Tibial nerve (tissue), 4 donors: ENCODE measurements around the gene ASIC1. TPM values are rescaled to one million over a fixed set of nuclear protein-coding genes. Genes with fewer than 3 reads are reported as not detected.

Experiments
- DNase-seq, 2 donors: peaks; one replicate each; pipeline ENCODE4 v3.0.0-alpha.2; 2019; ENCODE audit warnings: low spot score in 2 of 2
- H3K27ac ChIP-seq, 4 donors: fragments of 200-600 bp; sonication (generic) in 3 of 4; one replicate each; pipeline ENCODE4 v1.5.1; 2017 to 2019; ENCODE audit warnings: mild to moderate bottlenecking in 1 of 4
- H3K27me3 ChIP-seq, 2 donors: fragments of 200-600 bp; sonication (generic) in 1 of 2; one replicate each; pipeline versions ENCODE4 v1.5.1 to v1.6.0; 2017 to 2019
- H3K36me3 ChIP-seq, 3 donors: fragments of 200-600 bp; sonication (generic); one replicate each; pipeline ENCODE4 v1.5.1; 2018 to 2019
- H3K4me1 ChIP-seq, 4 donors: fragments of 200-600 bp; sonication (generic) in 3 of 4; one replicate each; pipeline ENCODE4 v1.5.1; 2017 to 2019
- H3K4me3 ChIP-seq, 4 donors: fragments of 200-600 bp; sonication (generic) in 3 of 4; one replicate each; pipeline ENCODE4 v1.5.1; 2017 to 2019; ENCODE audit warnings: mild to moderate bottlenecking in 1 of 4, moderate library complexity in 1 of 4
- H3K9me3 ChIP-seq, 4 donors: fragments of 200-600 bp; sonication (generic) in 3 of 4; one replicate each; pipeline ENCODE4 v1.5.1; 2017 to 2019
- CTCF ChIP-seq, 5 experiments: fragments of 200-600 bp in 3 of 5; fragments of 450-650 bp in 2 of 5; sonication (generic) in 3 of 5; IDR thresholded peaks; one replicate each; pipeline ENCODE4 v1.5.1; 2016 to 2019; ENCODE audit warnings: antibody characterized with exemption in 5 of 5, mild to moderate bottlenecking in 3 of 5, moderate library complexity in 2 of 5
- EP300 ChIP-seq, 2 donors: sonication (generic); formaldehyde crosslinking; IDR thresholded peaks; one replicate each; pipeline ENCODE4 v1.6.1; 2017; ENCODE audit warnings: antibody characterized with exemption in 2 of 2, mild to moderate bottlenecking in 1 of 2
- POLR2A ChIP-seq, 2 donors: fragments of 450-650 bp; IDR thresholded peaks; one replicate each; pipeline ENCODE4 v1.6.1; 2017; ENCODE audit warnings: antibody characterized with exemption in 2 of 2, mild to moderate bottlenecking in 2 of 2, moderate library complexity in 2 of 2
- WGBS, 2 donors: methylation state at CpG; one replicate each; pipeline ENCODE4 v1.1.5; 2018; 5-methylcytosine and 5-hydroxymethylcytosine counted together
- total RNA-seq, 4 donors: library from RNA; depleted of rRNA; stranded (reverse); fragments of >200 nt; gene quantifications; one replicate each; pipeline ENCODE4 v1.1.0, GENCODE V29; 2016

The ASIC1 gene
- total RNA-seq, 4 donors from 2014 or later, result 1.8 to 4.2 (median 2.9) TPM; not detected in 1

GRCh38 chr12:50069069-50069468, 11.7 kb downstream of the ASIC1 start:
- DNase-seq, result no peak
- no peaks in the 10 kb centered on the region for H3K27me3 ChIP-seq
- WGBS, 2 donors, result 94 to 97% methylated on average over 5 of the region's 5 CpGs
- H3K4me3 ChIP-seq, result no peak overlapping the region
- no peaks in the 10 kb centered on the region for H3K9me3 ChIP-seq
- H3K36me3 ChIP-seq, result no peaks in the 10 kb centered on the region
- TF ChIP-seq POLR2A (IDR thresholded peaks at IDR 0.05), result no peak
- no peak for TF ChIP-seq EP300 (IDR thresholded peaks at IDR 0.05)
- TF ChIP-seq CTCF (IDR thresholded peaks at IDR 0.05), result no peak
- H3K27ac ChIP-seq, result no peak overlapping the region
- peaks cover 0 to 10% (median 0%) of the 10 kb centered on the region in 4 donors for H3K4me1 ChIP-seq

- whole genome bisulfite sequencing, 2 donors, result 98 to 99% methylated on average over 3 of the region's 3 CpGs
- TF ChIP-seq POLR2A (IDR thresholded peaks at IDR 0.05), result no peak
- TF ChIP-seq CTCF (IDR thresholded peaks at IDR 0.05), result no peak
- TF ChIP-seq EP300 (IDR thresholded peaks at IDR 0.05), result no peak
- H3K36me3 ChIP-seq, result no peaks in the 10 kb centered on the region
- H3K27me3 ChIP-seq, result no peaks in the 10 kb centered on the region
- H3K4me3 ChIP-seq, result no peak overlapping the region
- H3K9me3 ChIP-seq, result no peaks in the 10 kb centered on the region
- H3K4me1 ChIP-seq, result peaks cover 0 to 10% (median 0%) of the 10 kb centered on the region in 4 donors
- H3K27ac ChIP-seq, result no peak overlapping the region
- DNase-seq, result no peak
Observed at GRCh38 chr12:50069539-50069938, 12.1 kb downstream of the ASIC1 start.

GRCh38 chr12:50070314-50071060, 13.1 kb downstream of the ASIC1 start:
- H3K9me3 ChIP-seq, result no peaks in the 10 kb centered on the region
- H3K27ac ChIP-seq, result no peak overlapping the region
- DNase-seq, result peak; percentile 67 to 78
- H3K4me3 ChIP-seq, result no peak overlapping the region
- WGBS, 2 donors, result 41 to 43% methylated on average over 9 of the region's 9 CpGs
- H3K4me1 ChIP-seq, result peaks cover 0 to 13% (median 0%) of the 10 kb centered on the region in 4 donors
- H3K27me3 ChIP-seq, result no peaks in the 10 kb centered on the region
- H3K36me3 ChIP-seq, result no peaks in the 10 kb centered on the region
- TF ChIP-seq POLR2A (IDR thresholded peaks at IDR 0.05) (no peak), EP300 (IDR thresholded peaks at IDR 0.05) (peak in 1 of 2 donors; percentile 23), CTCF (IDR thresholded peaks at IDR 0.05) (peak; percentile 87 to 92 (median 90))

- Histone ChIP-seq H3K27me3 (no peaks in the 10 kb centered on the region), H3K4me1 (peaks cover 0 to 13% (median 0%) of the 10 kb centered on the region in 4 donors), H3K4me3 (no peak overlapping the region), H3K9me3 (no peaks in the 10 kb centered on the region), H3K36me3 (no peaks in the 10 kb centered on the region), H3K27ac (no peak overlapping the region)
- 55 to 62% methylated on average over 10 of the region's 10 CpGs for WGBS, 2 donors
- TF ChIP-seq EP300 (IDR thresholded peaks at IDR 0.05), result no peak
- TF ChIP-seq CTCF (IDR thresholded peaks at IDR 0.05), result no peak
- no peak for TF ChIP-seq POLR2A (IDR thresholded peaks at IDR 0.05)
- DNase-seq, result no peak
Observed at GRCh38 chr12:50072198-50072907, 15.0 kb downstream of the ASIC1 start.

GRCh38 chr12:50073206-50073605, 15.8 kb downstream of the ASIC1 start:
- TF ChIP-seq EP300 (IDR thresholded peaks at IDR 0.05), result no peak
- TF ChIP-seq POLR2A (IDR thresholded peaks at IDR 0.05), result no peak
- no peak for TF ChIP-seq CTCF (IDR thresholded peaks at IDR 0.05)
- Histone ChIP-seq H3K4me3 (no peak overlapping the region), H3K36me3 (no peaks in the 10 kb centered on the region), H3K27me3 (no peaks in the 10 kb centered on the region), H3K9me3 (no peaks in the 10 kb centered on the region), H3K27ac (no peak overlapping the region), H3K4me1 (peaks cover 0 to 13% (median 0%) of the 10 kb centered on the region in 4 donors)
- whole genome bisulfite sequencing, 2 donors, result 82 to 90% methylated on average over 6 to 7 of the region's 7 CpGs
- no peak for DNase-seq
